Activated CD4-positive, alpha-beta T cell treated with anti-CD3 and anti-CD28 coated beads, Interleukin-2, Interleukin-4, amounts not matched to agents 100 ng/mL and 50 ng/mL, durations not matched to agents 16 hours and 8 hours (primary cell): ENCODE results near the gene SLCO6A1.
"Not testable (repeated sequence)": the region's sequence is repeated elsewhere in the genome, so short reads cannot be mapped to it uniquely, and the experiment has no call there.

Source experiments
- DNase-seq: peaks from one replicate; pipeline ENCODE4 v3.0.0-alpha.2; 2020; ENCODE audit warnings: low spot score

The SLCO6A1 gene

GRCh38 chr5:102498271-102499034 lies at the start of gene SLCO6A1:
Gene SLCO6A1 (minus strand): TSS chr5:102499001. CDS start chr5:102498844, 157 bp downstream.
- DNase-seq, result no peak

GRCh38 chr5:102547141-102548035 lies 48.6 kb upstream of the SLCO6A1 start:
- DNase-seq, result no peak

GRCh38 chr5:102545175-102545574 lies 46.4 kb upstream of the SLCO6A1 start:
- no peak for DNase-seq

GRCh38 chr5:102542057-102542456 lies 43.3 kb upstream of the SLCO6A1 start:
- DNase-seq, result no peak

GRCh38 chr5:102539996-102540728 lies 41.4 kb upstream of the SLCO6A1 start:
- DNase-seq, result no peak

- no peak for DNase-seq
These were observed 40.8 kb upstream of the SLCO6A1 start for GRCh38 chr5:102539562-102539961.

- no peak for DNase-seq
These were observed 38.2 kb upstream of the SLCO6A1 start for GRCh38 chr5:102537011-102537410.

- DNase-seq, result no peak
These were observed 37.6 kb upstream of the SLCO6A1 start for GRCh38 chr5:102536323-102536928.

- no peak for DNase-seq
These were observed 33.3 kb upstream of the SLCO6A1 start for GRCh38 chr5:102532123-102532522.

GRCh38 chr5:102531506-102531905 lies 32.7 kb upstream of the SLCO6A1 start:
- no peak for DNase-seq

- no peak for DNase-seq
These were observed 30.6 kb upstream of the SLCO6A1 start for GRCh38 chr5:102529447-102529846.

GRCh38 chr5:102529031-102529430 lies 30.2 kb upstream of the SLCO6A1 start:
- DNase-seq, result no peak

GRCh38 chr5:102528600-102528999 lies 29.8 kb upstream of the SLCO6A1 start:
- DNase-seq, result no peak

- DNase-seq, result no peak
These were observed 28.7 kb upstream of the SLCO6A1 start for GRCh38 chr5:102527547-102527946.

- no peak for DNase-seq
These were observed 24.9 kb upstream of the SLCO6A1 start for GRCh38 chr5:102523541-102524175.

- DNase-seq, result no peak
These were observed 12.9 kb upstream of the SLCO6A1 start for GRCh38 chr5:102511666-102512065.

GRCh38 chr5:102491261-102491914 lies 7.4 kb downstream of the SLCO6A1 start:
- not testable (repeated sequence) for DNase-seq

GRCh38 chr5:102483736-102484135 lies 15.1 kb downstream of the SLCO6A1 start:
- DNase-seq, result no peak

- DNase-seq, result no peak
These were observed 17.6 kb downstream of the SLCO6A1 start for GRCh38 chr5:102481054-102481715.

GRCh38 chr5:102453716-102454115 lies 45.1 kb downstream of the SLCO6A1 start:
- no peak for DNase-seq
